Osteoblast (primary cell): ENCODE measurements around the gene DPF1. TPM values are rescaled to one million over a fixed set of nuclear protein-coding genes. Genes with fewer than 3 reads are reported as not detected.

Source experiments
- DNase-seq: peaks from one replicate; pipeline ENCODE4 v3.0.0; 2011; ENCODE audit warnings: low spot score, mixed read lengths; ENCODE audit not compliant: insufficient read length; ENCODE audit errors: missing footprints
- H2AFZ ChIP-seq: 2 replicates; pipeline ENCODE4 v1.6.0; 2011; ENCODE audit warnings: mild to moderate bottlenecking, low read length
- H3K27ac ChIP-seq: 2 replicates; pipeline ENCODE4 v1.5.1; 2011; ENCODE audit warnings: mild to moderate bottlenecking, low read depth, low read length, moderate library complexity
- H3K27me3 ChIP-seq: 2 replicates; pipeline ENCODE4 v1.6.0; 2012; ENCODE audit warnings: mild to moderate bottlenecking, control low read depth, inconsistent platforms, low read length, moderate library complexity; ENCODE audit not compliant: insufficient read depth
- H3K36me3 ChIP-seq: 2 replicates; pipeline ENCODE4 v1.5.1; 2011; ENCODE audit warnings: mild to moderate bottlenecking, low read length, control low read depth, moderate library complexity; ENCODE audit not compliant: insufficient read depth
- H3K4me1 ChIP-seq: 2 replicates; pipeline ENCODE4 v1.5.1; 2011; ENCODE audit warnings: mild to moderate bottlenecking, low read length, control low read depth, moderate library complexity; ENCODE audit not compliant: insufficient read depth
- H3K4me2 ChIP-seq: 2 replicates; pipeline ENCODE4 v1.6.0; 2011; ENCODE audit warnings: mild to moderate bottlenecking, low read length; ENCODE audit not compliant: insufficient read depth
- H3K4me3 ChIP-seq: fragments of 200-600 bp; sonication (generic); 3 replicates; pipeline ENCODE4 v1.5.1; 2012; ENCODE audit warnings: mild to moderate bottlenecking, low read length, inconsistent platforms; ENCODE audit not compliant: insufficient read depth
- H3K79me2 ChIP-seq: 2 replicates; pipeline ENCODE4 v1.6.0; 2012; ENCODE audit warnings: mild to moderate bottlenecking, low read length, control low read depth, inconsistent platforms; ENCODE audit not compliant: insufficient read depth
- H3K9me3 ChIP-seq: 2 replicates; pipeline ENCODE4 v1.5.1; 2011; ENCODE audit warnings: low read depth, low read length, control low read depth
- H4K20me1 ChIP-seq: 2 replicates; pipeline ENCODE4 v1.6.0; 2012; ENCODE audit warnings: mild to moderate bottlenecking, low read length, control low read depth; ENCODE audit not compliant: insufficient read depth
- CTCF ChIP-seq: IDR thresholded peaks from 2 replicates; pipeline ENCODE4 v1.5.1; 2011; ENCODE audit warnings: mild to moderate bottlenecking, low read depth, low read length, moderate library complexity; ENCODE audit errors: extremely low read depth
- total RNA-seq: library from RNA; depleted of rRNA; stranded (reverse); fragments of >200 nt; gene quantifications from 2 replicates; pipeline ENCODE4 v1.2.3, GENCODE V29; 2012

Gene DPF1
- total RNA-seq, 1 donor = 0.72 TPM

GRCh38 chr19:38247734-38248268 lies 23.8 kb upstream of the DPF1 start:
- Histone ChIP-seq H3K36me3 (no peaks in the 10 kb centered on the region), H2AFZ (no peak overlapping the region), H3K4me3 (no peak overlapping the region), H3K9me3 (no peaks in the 10 kb centered on the region), H3K27ac (no peak overlapping the region), H3K4me2 (no peak overlapping the region), H3K27me3 (no peaks in the 10 kb centered on the region), H3K79me2 (no peaks in the 10 kb centered on the region), H3K4me1 (peaks cover 20% of the 10 kb centered on the region), H4K20me1 (no peaks in the 10 kb centered on the region)
- DNase-seq = peak; percentile 15
- no peak for TF ChIP-seq CTCF

- peaks cover 18% of the 10 kb centered on the region for H3K4me1 ChIP-seq
- H3K27me3 ChIP-seq = no peaks in the 10 kb centered on the region
- no peaks in the 10 kb centered on the region for H3K36me3 ChIP-seq
- no peak for TF ChIP-seq CTCF
- no peak overlapping the region for H2AFZ ChIP-seq
- no peak overlapping the region for H3K27ac ChIP-seq
- no peaks in the 10 kb centered on the region for H4K20me1 ChIP-seq
- no peak overlapping the region for H3K4me2 ChIP-seq
- no peaks in the 10 kb centered on the region for H3K9me3 ChIP-seq
- DNase-seq = peak; percentile 25
- H3K79me2 ChIP-seq = no peaks in the 10 kb centered on the region
- no peak overlapping the region for H3K4me3 ChIP-seq
Measured at GRCh38 chr19:38247126-38247525, 23.1 kb upstream of the DPF1 start.

DNA sequence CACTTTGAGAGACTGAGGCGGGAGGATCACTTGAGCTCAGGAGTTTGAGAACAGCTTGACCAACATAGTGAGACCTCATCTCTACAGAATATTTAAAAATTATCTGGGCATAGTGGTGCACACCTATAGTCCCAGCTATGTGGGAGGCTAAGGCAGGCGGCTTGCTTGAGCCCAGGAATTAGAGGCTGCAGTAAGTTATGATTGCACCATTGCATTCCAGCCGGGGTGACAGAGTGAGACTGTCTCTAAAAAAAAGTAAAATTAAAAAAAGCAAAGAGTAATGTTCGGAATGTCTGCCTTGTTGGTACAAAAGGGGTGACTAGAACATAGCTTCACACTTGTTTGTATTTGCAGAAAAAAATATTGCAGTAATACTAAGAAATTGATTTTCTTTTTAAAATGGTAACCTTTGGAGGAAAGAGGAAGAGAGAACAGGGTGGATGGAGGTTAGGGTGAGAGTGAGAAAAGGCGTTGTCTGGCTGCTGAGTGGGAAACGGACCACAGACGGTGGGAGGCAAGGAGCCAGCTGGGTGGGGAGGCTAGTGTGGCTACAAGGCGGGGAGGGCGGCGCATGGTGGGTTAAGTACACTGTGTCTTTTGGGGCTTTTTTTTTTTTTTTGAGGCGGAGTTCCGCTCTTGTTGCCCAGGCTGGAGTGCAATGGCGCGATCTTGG lies 21.9 kb upstream of the DPF1 start:
- no peaks in the 10 kb centered on the region for H3K36me3 ChIP-seq
- no peak overlapping the region for H3K27ac ChIP-seq
- no peaks in the 10 kb centered on the region for H3K9me3 ChIP-seq
- no peaks in the 10 kb centered on the region for H3K27me3 ChIP-seq
- H3K79me2 ChIP-seq = no peaks in the 10 kb centered on the region
- peak overlapping the region; percentile 11 for H3K4me3 ChIP-seq
- H4K20me1 ChIP-seq = no peaks in the 10 kb centered on the region
- H3K4me2 ChIP-seq = peak overlapping the region; percentile 70
- DNase-seq = peak; percentile 73
- TF ChIP-seq CTCF = no peak
- H2AFZ ChIP-seq = peak overlapping the region; percentile 63
- peaks cover 9% of the 10 kb centered on the region for H3K4me1 ChIP-seq

- DNase-seq = no peak
- Histone ChIP-seq H3K4me1 (peaks cover 9% of the 10 kb centered on the region), H4K20me1 (no peaks in the 10 kb centered on the region), H2AFZ (peak overlapping the region; percentile 78), H3K36me3 (no peaks in the 10 kb centered on the region), H3K27me3 (no peaks in the 10 kb centered on the region), H3K4me2 (peak overlapping the region; percentile 78), H3K9me3 (no peaks in the 10 kb centered on the region), H3K27ac (no peak overlapping the region), H3K4me3 (no peak overlapping the region), H3K79me2 (no peaks in the 10 kb centered on the region)
- no peak for TF ChIP-seq CTCF
Measured at GRCh38 chr19:38243279-38243673, 19.3 kb upstream of the DPF1 start.
